K562 (cell line): ENCODE results near the gene DCLK3. TPM values are rescaled to one million over a fixed set of nuclear protein-coding genes. Genes with fewer than 3 reads are reported as not detected.

Experiments used
- ATAC-seq: fragments of 200-7000 bp; cut with Tn5 transposase; 3 replicates; pipeline ENCODE4 v1.9.1; 2020; ENCODE audit warnings: moderate library complexity
- BruUV-seq: library from RNA; stranded (reverse); fragments of 400-500 nt; replicated peaks from 2 replicates; lab custom pipeline; 2021; lab: Mats Ljungman, UMichigan
- CTCF ChIA-PET: fragments of 300-600 bp; formaldehyde crosslinking; extraction: SDS; loops from one replicate; lab custom pipeline; 2021; ENCODE audit warnings: low intra/inter-chr PET ratio; lab: Yijun Ruan, JAX
- POLR2A ChIA-PET: fragments of 300-600, 350-650 bp; sonication (Branson Sonifier 250); formaldehyde crosslinking; extraction: SDS; loops from one replicate; lab custom pipeline; 2021; ENCODE audit warnings: antibody characterized with exemption, inconsistent platforms; lab: Yijun Ruan, JAX
- DNase-seq, 4 experiments: peaks; one replicate each; pipeline versions ENCODE4 v3.0.0 to v3.0.0-alpha.2; 2011 to 2018; ENCODE audit warnings: low spot score in 3 of 4, mixed read lengths in 3 of 4; ENCODE audit errors: extremely low read depth in 1 of 4
- FAIRE-seq: peaks from 2 replicates; lab custom pipeline; 2011; peaks lifted over from hg19 to GRCh38; lab: Jason Lieb, UNC
- H2AFZ ChIP-seq: 2 replicates; pipeline ENCODE4 v1.6.0; 2011; ENCODE audit warnings: low read depth, low read length, control low read depth, inconsistent platforms
- H3K27ac ChIP-seq: fragments of 200-600 bp; 3 replicates; pipeline ENCODE4 v1.8.0; 2011; ENCODE audit warnings: low read depth, mild to moderate bottlenecking, control low read depth, inconsistent platforms, low read length, moderate library complexity, mixed read lengths; ENCODE audit errors: extremely low read depth
- H3K27me3 ChIP-seq, 2 experiments: fragments of 300-600 bp in 1 of 2; 2 replicates in 1 of 2; 3 replicates in 1 of 2; pipeline versions ENCODE4 v1.6.0 to v1.8.0; 2011; ENCODE audit warnings: inconsistent platforms in 2 of 2, low read length in 2 of 2, mild to moderate bottlenecking in 1 of 2, mixed read lengths in 1 of 2, moderate library complexity in 1 of 2; ENCODE audit not compliant: control insufficient read depth in 2 of 2, insufficient read depth in 2 of 2
- H3K36me3 ChIP-seq: fragments of 300-600 bp; 3 replicates; pipeline ENCODE4 v1.8.0; 2011; ENCODE audit warnings: mild to moderate bottlenecking, low read length, inconsistent platforms; ENCODE audit not compliant: control insufficient read depth, insufficient read depth
- H3K4me1 ChIP-seq, 2 experiments: fragments of 200-600 bp in 1 of 2; replicated peaks in 1 of 2; 2 replicates in 1 of 2; 3 replicates in 1 of 2; pipeline versions ENCODE4 v1.5.1 to v1.8.0; 2011; ENCODE audit warnings: inconsistent platforms in 2 of 2, low read length in 2 of 2, mild to moderate bottlenecking in 1 of 2, mixed read lengths in 1 of 2, moderate library complexity in 1 of 2; ENCODE audit not compliant: control insufficient read depth in 2 of 2, insufficient read depth in 2 of 2
- H3K4me2 ChIP-seq: 2 replicates; pipeline ENCODE4 v1.6.1; 2011; ENCODE audit warnings: low read length, control low read depth, inconsistent platforms, mixed read lengths; ENCODE audit not compliant: insufficient read depth
- H3K4me3 ChIP-seq: fragments of 200-600 bp; sonication (generic), shearing (Covaris generic); 2 replicates; pipeline ENCODE4 v1.5.1; 2016; ENCODE audit warnings: control low read depth, inconsistent platforms
- H3K79me2 ChIP-seq: fragments of 200-600 bp; 3 replicates; pipeline ENCODE4 v1.8.0; 2011; ENCODE audit warnings: low read length, inconsistent platforms; ENCODE audit not compliant: control insufficient read depth, insufficient read depth
- H3K9ac ChIP-seq, 2 experiments: 2 replicates each; pipeline versions ENCODE4 v1.6.0 to v1.6.1; 2011; ENCODE audit warnings: low read depth in 2 of 2, low read length in 2 of 2, control low read depth in 1 of 2, inconsistent platforms in 1 of 2, mild to moderate bottlenecking in 1 of 2, mixed read lengths in 1 of 2; ENCODE audit not compliant: insufficient read depth in 1 of 2
- H3K9me1 ChIP-seq: one replicate; pipeline ENCODE4 v1.6.0; 2011; ENCODE audit warnings: inconsistent platforms, mild to moderate bottlenecking, low read length, moderate library complexity; ENCODE audit not compliant: control insufficient read depth, insufficient read depth
- H3K9me3 ChIP-seq: replicated peaks from 2 replicates; pipeline ENCODE4 v1.5.1; 2011; ENCODE audit warnings: low read depth, low read length, inconsistent platforms; ENCODE audit not compliant: control insufficient read depth, insufficient read depth
- H4K20me1 ChIP-seq: replicated peaks from 2 replicates; pipeline ENCODE4 v1.6.1; 2011; ENCODE audit warnings: low read length, inconsistent platforms, mixed read lengths; ENCODE audit not compliant: control insufficient read depth, insufficient read depth
- DEAF1 ChIP-seq: fragments of 450-650 bp; formaldehyde crosslinking; IDR thresholded peaks from 2 replicates; pipeline ENCODE4 v1.4.0; 2020; ENCODE audit warnings: mild to moderate bottlenecking, moderate library complexity
- E2F8 ChIP-seq: fragments of 450-650 bp; IDR thresholded peaks from 2 replicates; pipeline ENCODE4 v1.7.1; 2018; ENCODE audit warnings: mild to moderate bottlenecking, low read depth; ENCODE audit not compliant: partially characterized antibody
- HNRNPUL1 ChIP-seq: fragments of 200-400 bp; formaldehyde crosslinking; IDR thresholded peaks from 2 replicates; pipeline ENCODE4 v1.6.1; 2017; ENCODE audit warnings: low read length
- NBN ChIP-seq: fragments of 450-650 bp; IDR thresholded peaks from 2 replicates; pipeline ENCODE4 v1.6.1; 2016; ENCODE audit warnings: low read depth, mild to moderate bottlenecking
- NCOA1 ChIP-seq: fragments of 450-650 bp; IDR thresholded peaks from 2 replicates; pipeline ENCODE4 v1.6.1; 2016; ENCODE audit warnings: low read depth
- SMAD3 ChIP-seq: fragments of 450-650 bp; formaldehyde crosslinking; conservative IDR thresholded peaks from 2 replicates; pipeline ENCODE4 v1.4.0; 2020; ENCODE audit warnings: mild to moderate bottlenecking
- U2AF2 ChIP-seq: fragments of 200-400 bp; formaldehyde crosslinking; optimal IDR thresholded peaks from 2 replicates; pipeline ENCODE3; 2017; ENCODE audit warnings: low read depth, mild to moderate bottlenecking, low read length
- ZNF316 ChIP-seq: fragments of 450-650 bp; IDR thresholded peaks from 2 replicates; pipeline ENCODE4 v1.6.1; 2016
- ZNF408 ChIP-seq: fragments of 250-450 bp; sonication (Bioruptor Pico); IDR thresholded peaks from 2 replicates; pipeline ENCODE4 v1.4.0; 2020; ENCODE audit warnings: low read depth, mild to moderate bottlenecking, moderate library complexity
- WGBS: fragments of 100-300 bp; shearing (Covaris generic); methylation state at CpG from one replicate; pipeline ENCODE4 v1.1.6; 2016; ENCODE audit warnings: low coverage, mixed read lengths; ENCODE audit not compliant: insufficient coverage; ENCODE audit errors: missing lambda C conversion rate; 5-methylcytosine and 5-hydroxymethylcytosine counted together
- in situ Hi-C: fragments of 300-500 bp; cut with MboI; formaldehyde crosslinking; loops from 4 replicates; pipeline ENCODE4 v1.15.0; 2018; ENCODE audit warnings: inconsistent platforms, mixed read lengths
- intact Hi-C: fragments of 100-400 bp; cut with micrococcal nuclease; formaldehyde crosslinking; loops from 2 replicates; pipeline ENCODE4 v1.14.2; 2022
- polyA plus RNA-seq, 8 experiments: library from polyadenylated mRNA; depleted of rRNA in 4 of 8; stranded (reverse) in 5 of 8; unstranded in 3 of 8; fragments of >200 nt; fragmentation: Nextera tagmentation in 2 of 8; fragmentation: Illumina TruSeq in 1 of 8; extraction: Ambion mirVana in 2 of 8; extraction: Trizol in 1 of 8; gene quantifications; 2 replicates each; pipeline versions ENCODE4 v1.2.1 to v1.2.3, GENCODE V29; 2011 to 2014; ENCODE audit warnings: inconsistent platforms in 1 of 8, missing spikeins in 1 of 8
- total RNA-seq, 7 experiments: library from RNA; depleted of rRNA in 6 of 7; stranded (reverse); fragments of >200 nt in 6 of 7; fragmentation: Illumina TruSeq in 2 of 7; extraction: Trizol in 2 of 7; gene quantifications; 2 replicates each; pipeline versions ENCODE4 v1.2.1 to v1.2.3, GENCODE V29; 2011 to 2021; ENCODE audit warnings: low replicate concordance in 1 of 7

DCLK3 gene
- total and polyA plus RNA-seq, 9 of the 15 experiments (the other 6 are each of a cell fraction or from before 2014, with no cell fraction given): not detected

- H3K36me3 ChIP-seq: no peaks in the 10 kb centered on the region
- CTCF ChIA-PET: no interaction called here
- peaks cover 0 to 10% of the 10 kb centered on the region in 2 experiments; a peak in 3 of 5 replicates for H3K4me1 ChIP-seq
- no peak overlapping the region for H3K4me2 ChIP-seq
- no peak for FAIRE-seq
- H3K9me1 ChIP-seq: no peaks in the 10 kb centered on the region
- no peak overlapping the region for H2AFZ ChIP-seq
- in situ Hi-C loops (loop anchor here (10.0 to 25.0 kb wide), 3 partner anchors 128 to 480 kb away; no protein-coding TSS in a partner anchor), intact Hi-C loops (no loop called here)
- no peaks in the 10 kb centered on the region for H3K9me3 ChIP-seq
- TF ChIP-seq U2AF2 (no peak), ZNF316 (0 out of 2 replicates have a peak, but pooled peaks have one; percentile 4)
- TF ChIP-seq, all 486 proteins: peak for 1
- H3K79me2 ChIP-seq: no peaks in the 10 kb centered on the region
- H3K27me3 ChIP-seq: peaks cover 7 to 31% of the 10 kb centered on the region in 2 experiments; a peak in 4 of 5 replicates
- no TSS peak for BruUV-seq
- ATAC-seq (no peak), DNase-seq (no peak)
- no peak overlapping the region for H3K27ac ChIP-seq
- H4K20me1 ChIP-seq: 0 out of 2 replicates have a peak, but pooled peaks cover under 1% of the 10 kb centered on the region
- POLR2A ChIA-PET: interaction anchor here (1.1 kb wide), 2 partner anchors 10 to 16 kb away, joined by 3 to 5 read pairs; no protein-coding TSS in a partner anchor
- 0% methylated on average over 2 of the region's 2 CpGs for WGBS
- no peak overlapping the region for H3K4me3 ChIP-seq
- no peak overlapping the region for H3K9ac ChIP-seq
Measured at GRCh38 chr3:36734742-36735141, 29.6 kb downstream of the DCLK3 start.

- 0 out of 2 replicates have a peak, but pooled peaks cover 3% of the 10 kb centered on the region for H4K20me1 ChIP-seq
- H3K9ac ChIP-seq: no peak overlapping the region
- H3K36me3 ChIP-seq: no peaks in the 10 kb centered on the region
- H3K4me1 ChIP-seq: peaks cover 0 to 10% of the 10 kb centered on the region in 2 experiments; a peak in 3 of 5 replicates
- DNase-seq (no peak), ATAC-seq (no peak), FAIRE-seq (no peak)
- WGBS: 0% methylated on average over 1 of the region's 1 CpG
- no peak overlapping the region for H2AFZ ChIP-seq
- H3K27ac ChIP-seq: no peak overlapping the region
- no TSS peak for BruUV-seq
- H3K4me2 ChIP-seq: no peak overlapping the region
- H3K27me3 ChIP-seq: peaks cover 7 to 29% of the 10 kb centered on the region in 2 experiments; a peak in 4 of 5 replicates
- no peaks in the 10 kb centered on the region for H3K79me2 ChIP-seq
- ChIA-PET CTCF (no interaction called here), POLR2A (interaction anchor here (0.8 to 1.8 kb wide), 3 partner anchors 21 to 256 kb away, joined by 3 to 5 read pairs (median 4); no protein-coding TSS in a partner anchor)
- no peak overlapping the region for H3K4me3 ChIP-seq
- intact Hi-C loops: no loop called here
- H3K9me1 ChIP-seq: no peaks in the 10 kb centered on the region
- in situ Hi-C loops: loop anchor here (10.0 to 25.0 kb wide), 3 partner anchors 129 to 481 kb away; no protein-coding TSS in a partner anchor
- no peaks in the 10 kb centered on the region for H3K9me3 ChIP-seq
- TF ChIP-seq DEAF1 (CRISPR knock-in tag) (no peak), E2F8 (no peak), HNRNPUL1 (no peak), ZNF408 (CRISPR knock-in tag) (no peak), NCOA1 (no peak), NBN (no peak), SMAD3 (CRISPR knock-in tag) (no peak)
Measured at GRCh38 chr3:36733723-36734122, 30.6 kb downstream of the DCLK3 start.
